Activated naive CD4-positive, alpha-beta T cell treated with Interleukin-2 at 50 U/mL for 16 hours (primary cell): Measurements from ENCODE around the gene TMEM158.

ENCODE experiments used
- DNase-seq: peaks from one replicate; pipeline ENCODE4 v3.0.0-alpha.2; 2020

TMEM158 gene

DNA sequence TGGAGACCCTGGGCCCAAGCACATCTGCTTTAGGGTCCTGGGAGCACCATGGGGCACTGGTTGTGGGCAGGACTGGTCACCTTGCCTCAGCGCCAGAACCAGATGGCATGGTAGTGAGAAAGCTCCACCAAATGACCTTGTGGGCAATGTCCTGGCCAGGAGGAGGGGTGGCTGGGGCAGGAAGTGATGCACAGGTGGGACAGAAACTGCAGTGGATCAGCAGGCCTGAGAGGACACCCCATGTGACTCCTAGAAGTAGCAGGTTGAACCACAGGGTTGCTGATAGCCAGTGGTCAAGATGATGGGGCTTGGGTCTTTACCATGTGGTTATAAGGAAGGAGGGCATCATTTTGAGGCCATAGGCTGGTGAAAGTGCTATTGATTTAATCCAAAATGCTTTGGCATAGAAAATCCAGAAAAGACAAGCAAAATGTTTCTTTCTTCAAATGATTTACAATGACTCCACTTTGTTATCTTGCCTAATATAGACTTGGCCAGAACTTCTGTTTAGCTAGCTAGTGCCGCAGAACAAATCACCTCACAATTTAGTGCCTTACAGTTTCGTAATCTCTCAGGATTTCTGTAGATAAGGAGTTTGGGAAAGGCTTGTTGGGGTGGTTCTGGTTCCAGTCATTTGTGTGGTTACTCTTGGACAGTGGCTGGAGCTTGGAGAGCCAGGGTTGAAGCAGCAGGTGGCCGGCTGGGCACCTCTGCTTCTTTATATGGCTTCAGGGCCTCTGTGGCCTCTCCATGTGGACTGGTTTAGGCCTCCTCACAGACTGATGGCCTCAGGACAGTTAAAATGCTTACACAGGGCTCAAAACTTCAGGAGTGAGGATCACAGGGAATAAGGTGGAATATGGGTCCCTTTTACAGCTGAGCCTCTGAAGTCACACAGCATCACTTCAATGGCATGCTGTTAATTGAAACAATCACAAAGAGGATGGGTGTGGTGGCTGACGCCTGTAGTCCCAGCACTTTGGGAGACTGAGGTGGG lies 27.5 kb downstream of the TMEM158 start:
- no peak for DNase-seq

DNA sequence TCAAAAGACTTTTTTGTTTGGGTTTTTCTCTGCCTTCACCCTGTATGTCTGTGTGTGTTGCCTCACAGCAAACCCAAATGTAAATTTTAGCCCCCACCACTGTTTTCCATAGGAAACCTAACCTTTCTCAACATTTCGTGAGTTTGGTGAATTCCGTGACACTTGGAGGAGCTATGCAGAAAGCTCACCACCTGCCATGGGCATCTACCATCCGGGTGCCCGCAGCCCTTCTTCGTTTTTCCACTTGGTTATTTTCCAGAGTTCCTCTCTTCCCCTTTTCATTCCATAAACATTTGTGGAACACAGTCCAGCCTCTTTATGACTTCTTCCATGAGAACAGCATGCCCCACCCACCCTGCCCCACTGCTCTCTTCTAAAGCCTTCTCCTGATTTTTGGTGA lies 31.3 kb downstream of the TMEM158 start:
- no peak for DNase-seq

DNA sequence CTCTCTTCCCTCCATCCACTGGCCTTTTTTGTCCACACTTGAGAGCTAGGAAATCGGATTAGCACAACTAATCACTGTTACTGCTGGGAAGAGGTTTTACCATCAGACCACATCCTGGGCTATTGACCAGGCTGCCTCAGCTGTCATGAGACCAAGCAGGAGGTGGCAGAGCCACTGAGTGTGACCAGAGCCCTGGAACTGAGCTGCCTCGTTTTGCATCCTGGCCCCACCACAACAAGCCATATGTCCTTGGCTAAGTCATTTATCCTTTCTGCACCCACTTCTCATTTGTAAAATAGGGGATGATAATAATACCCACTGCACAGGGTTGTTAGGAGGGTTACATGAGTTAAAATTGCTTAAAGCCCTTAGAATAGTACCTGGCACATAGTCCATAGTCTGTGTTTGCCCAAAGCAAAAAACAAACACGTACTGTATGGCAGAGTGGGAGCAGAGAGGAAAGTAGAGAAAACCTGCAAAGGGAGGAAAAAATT lies 34.1 kb downstream of the TMEM158 start:
- no peak for DNase-seq

DNA sequence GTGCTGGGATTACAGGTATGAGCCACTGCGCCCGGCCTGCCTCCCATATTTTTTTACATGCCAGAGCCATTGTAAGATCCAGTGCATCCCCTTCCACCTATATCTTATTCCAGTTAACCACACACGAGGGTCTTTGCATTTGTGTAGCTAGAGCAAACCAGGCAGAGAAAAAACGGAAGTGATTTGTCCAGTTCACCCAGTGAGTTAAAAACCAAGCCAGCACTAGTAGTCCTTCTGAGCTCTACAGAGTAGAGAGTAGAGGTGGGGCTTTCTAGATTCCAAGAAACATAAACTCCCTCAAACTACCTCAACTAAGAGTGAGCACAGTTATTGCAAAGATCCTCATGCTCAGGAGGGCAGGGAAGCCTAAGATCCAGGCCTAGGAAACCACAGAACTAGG lies 34.7 kb downstream of the TMEM158 start:
- DNase-seq = no peak

DNA sequence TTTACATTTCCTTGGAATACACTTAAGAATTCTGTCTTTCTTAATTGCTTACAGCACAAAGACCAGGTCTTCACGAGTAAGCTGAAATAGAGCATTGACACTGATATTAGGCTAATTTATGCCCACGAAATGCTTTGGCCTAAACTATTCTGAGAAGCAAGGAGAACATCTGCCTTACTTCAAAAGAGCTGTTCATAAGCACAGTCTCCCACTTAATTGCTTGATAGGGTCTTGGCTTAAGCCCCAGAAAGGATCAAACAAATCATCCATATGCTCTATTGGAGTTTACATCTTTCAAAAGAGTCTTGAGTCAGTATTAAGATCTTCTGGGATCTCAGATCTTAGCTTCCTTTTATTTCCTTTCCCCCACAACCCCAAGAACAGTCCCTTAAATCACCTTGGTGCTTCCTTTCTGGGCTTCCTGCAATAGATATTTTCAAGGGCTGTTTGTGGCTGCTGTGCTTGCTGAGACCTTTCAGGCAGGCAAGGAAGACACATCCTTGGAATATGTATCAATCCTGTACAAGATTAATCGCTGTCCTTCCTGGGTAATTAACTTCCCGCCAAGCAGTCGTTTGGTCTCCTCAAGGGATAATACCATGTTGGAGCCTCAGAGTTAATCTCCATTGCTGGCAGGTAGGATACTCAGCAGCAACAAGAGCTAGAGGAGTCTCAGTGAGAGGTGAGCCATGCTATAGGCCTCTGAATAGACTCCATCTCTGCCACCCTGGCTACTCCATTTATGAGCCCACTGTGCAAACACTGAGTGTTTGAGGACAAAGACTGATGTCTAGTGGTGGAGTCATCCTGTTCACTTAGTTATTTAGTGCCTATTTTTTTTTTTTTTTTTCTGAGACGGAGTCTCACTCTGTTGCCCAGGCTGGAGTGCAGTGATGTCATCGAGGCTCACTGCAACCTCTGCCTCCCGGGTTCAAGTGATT lies 37.1 kb downstream of the TMEM158 start:
- no peak for DNase-seq

DNA sequence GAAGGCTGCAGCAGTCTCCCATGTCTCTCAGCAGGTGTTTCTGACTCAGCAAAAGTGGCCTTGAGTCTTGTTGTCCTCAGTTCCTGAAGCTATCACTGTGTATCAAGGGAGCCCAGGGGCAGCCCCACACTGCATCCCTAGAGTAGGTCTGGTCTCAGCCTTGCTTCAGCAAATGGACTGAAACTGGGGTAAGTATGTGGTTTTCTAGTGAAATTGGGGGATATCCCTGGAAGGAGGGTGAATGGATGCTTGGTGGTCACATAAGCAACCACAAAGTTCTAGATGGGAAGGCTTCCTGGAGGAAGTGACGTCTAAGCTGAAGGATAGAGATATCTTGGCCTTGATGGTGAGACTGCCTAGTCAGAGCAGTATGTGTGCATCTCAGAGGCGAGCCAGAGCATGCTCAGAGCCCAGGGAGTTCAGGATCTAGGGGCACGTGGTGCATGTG lies 38.4 kb downstream of the TMEM158 start:
- no peak for DNase-seq

DNA sequence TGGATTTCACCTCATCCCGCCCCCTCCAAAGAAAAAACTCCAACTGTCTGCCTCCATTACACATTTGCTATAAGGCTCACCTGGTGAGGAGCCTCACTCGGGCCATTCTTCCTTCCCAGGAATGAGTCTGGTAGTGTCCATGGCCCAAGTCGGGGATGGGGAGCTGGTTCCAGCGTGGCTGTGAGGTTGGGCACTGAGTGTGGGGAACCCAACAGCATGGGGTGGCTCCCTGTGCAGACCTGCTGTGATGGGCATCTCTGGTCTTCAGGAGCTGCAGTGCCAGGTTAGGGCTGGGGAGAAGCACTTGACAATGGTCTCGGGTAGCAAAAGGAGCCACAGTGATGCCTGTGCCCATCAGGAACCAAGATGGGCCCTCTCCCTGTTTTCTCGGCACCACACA lies 39.2 kb downstream of the TMEM158 start:
- no peak for DNase-seq

DNA sequence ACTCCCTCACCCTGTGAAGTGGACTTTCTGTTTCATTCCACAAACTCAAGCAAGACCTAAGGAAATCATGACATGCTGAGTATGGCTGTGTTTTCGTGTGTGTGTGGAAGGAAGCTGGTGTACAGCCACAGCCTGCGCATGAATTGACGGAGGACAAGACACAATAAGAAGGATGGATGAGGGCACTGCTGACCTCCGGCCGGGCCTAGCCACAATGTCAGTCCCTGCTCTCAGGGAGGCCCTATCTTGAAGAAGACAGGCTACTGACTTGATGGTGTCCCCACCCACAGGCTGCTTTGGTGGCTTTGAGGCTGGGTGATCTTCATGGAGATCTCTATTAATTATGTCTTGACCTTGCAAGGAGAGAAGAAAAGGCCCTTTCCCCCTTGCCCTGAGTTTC lies 40.6 kb downstream of the TMEM158 start:
- DNase-seq = no peak

DNA sequence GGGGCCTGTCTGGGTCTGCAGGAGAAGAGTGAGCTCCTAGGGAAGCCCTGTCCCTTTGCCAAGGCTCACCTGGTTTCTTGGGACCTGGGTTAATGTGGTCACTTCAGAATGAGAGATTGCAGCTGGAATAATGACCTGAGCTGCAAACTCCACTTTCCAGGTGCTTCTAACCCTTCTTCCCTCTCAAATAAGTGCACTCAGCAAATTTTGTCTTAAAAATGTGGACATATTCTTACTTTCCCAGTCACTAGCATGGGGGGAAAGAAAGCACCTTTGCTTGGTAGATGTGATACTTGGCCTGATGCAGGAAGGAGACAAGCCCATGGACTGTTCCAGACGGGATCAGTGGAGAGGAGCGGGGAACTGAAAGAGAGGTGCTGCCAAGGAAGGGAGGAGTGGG lies 41.0 kb downstream of the TMEM158 start:
- no peak for DNase-seq

DNA sequence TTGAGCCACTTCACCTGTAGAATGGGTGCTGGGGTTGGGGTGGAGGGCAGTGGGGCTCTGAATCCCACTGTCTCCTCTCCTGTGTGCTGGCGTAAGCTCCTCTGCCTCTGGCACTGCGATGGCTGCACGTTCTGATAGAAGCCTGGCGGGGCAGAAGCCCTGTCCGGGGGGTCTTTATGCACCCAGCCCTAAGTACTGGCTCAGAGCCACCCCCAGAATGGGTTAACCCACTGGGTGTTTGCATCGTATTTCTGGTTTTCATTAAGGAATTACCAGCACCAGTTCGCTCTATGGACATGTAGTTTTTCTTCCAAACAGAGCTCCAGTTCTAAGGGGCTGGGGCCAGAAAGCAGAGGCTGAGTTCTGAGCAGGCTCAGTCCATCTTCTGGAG lies 42.2 kb downstream of the TMEM158 start:
- DNase-seq = no peak

DNA sequence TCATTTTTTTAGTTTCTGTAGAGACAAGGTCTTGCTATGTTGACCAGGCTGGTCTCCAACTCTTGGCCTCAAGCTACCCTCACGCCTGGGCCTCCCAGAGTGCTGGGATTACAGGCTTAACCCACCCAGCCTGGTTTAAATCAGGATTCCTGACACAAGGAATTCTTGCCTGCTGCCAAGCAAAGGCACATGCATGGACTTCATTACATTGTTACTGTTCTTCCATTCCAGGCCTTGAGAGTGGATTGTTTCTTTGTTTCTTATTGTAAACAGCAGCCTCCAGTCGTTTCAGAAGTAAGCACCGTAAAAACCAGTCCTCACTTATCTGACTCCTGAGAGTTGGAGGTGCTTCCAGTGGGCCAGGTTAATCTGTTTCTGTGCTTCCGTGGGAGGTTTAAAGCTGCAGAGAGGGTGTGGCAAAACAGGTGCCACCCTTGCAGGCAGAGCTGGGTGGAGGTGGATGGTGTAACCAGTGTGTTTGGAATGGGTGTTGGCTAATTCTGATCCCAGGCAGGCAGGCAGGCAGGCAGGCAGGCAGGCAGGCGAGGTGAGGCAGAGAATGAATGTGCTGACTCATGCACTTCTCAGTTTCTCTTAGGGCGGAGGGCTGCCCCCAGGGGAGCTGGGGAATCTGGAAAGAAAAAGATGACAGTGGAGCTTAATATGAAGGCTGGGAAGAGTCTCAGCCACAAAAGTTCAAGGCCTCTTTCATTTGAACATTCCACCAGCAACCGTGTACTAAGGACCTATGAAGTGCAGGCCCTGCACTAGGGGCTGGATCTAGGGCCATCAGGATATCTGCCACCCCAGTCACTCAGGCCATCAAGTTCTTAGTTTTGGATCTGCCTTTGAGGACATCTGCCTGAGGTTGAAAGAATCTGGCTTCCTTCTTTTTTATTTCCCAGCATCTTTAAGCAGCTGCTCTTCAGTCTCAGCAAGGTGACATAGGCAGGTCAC lies 42.9 kb downstream of the TMEM158 start:
- DNase-seq = no peak

DNA sequence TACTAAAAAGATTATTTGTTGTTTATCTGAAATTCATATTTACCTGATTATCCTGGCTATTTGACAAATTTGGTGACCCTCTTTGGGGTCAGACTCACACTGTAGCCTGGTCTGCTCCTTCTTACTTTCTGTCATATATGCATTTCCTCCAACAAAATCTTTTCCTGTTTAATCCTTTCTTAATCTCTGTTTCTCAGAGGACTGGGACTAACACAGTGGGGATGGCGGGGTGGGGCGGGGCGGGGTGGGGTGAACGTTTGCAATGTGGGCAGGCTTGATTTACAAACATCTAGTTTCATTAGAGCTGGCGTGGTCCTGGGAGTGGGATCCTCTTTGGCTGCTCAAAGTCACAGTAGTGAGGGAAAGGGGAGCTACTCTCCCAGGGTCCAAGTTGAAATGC lies 44.6 kb downstream of the TMEM158 start:
- DNase-seq = no peak

DNA sequence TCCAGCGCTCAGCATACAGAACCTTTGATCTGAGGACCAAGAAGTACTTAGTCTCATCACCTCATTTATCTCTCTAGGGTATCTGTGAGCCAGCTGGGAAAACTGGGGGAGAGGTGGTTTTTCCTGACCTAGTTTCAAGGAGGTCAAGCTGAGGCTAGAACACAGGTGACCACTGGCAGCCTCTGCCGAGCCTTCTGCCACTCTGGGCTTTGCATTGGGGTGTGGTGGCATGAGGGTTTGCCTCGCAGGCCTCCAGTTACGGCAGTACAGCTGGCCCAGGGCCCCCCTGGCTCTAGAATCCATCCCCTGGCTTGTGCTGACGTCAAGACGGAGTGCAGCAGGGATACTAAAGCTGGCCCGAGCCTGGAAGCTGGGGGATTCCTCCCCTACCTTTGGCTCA lies 45.2 kb downstream of the TMEM158 start:
- no peak for DNase-seq

DNA sequence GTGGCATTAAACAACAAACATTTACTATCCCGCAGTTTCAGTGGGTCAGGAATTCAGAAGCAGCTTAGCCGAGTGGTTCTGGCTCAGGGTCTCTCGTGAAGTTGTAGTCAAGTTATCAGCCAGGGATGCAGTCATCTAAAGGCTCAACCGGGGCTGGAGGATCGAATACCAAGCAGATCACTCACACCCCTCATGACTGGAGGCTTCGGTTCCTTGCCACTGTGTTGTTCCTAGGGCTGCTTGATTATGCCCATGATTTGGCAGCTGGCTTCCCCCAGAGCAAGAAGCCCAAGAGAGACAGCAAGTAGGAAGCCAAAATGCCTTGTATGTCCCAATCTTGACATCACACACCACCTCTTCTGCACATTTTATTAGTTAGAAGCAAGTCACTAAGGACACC lies 46.0 kb downstream of the TMEM158 start:
- DNase-seq = no peak

DNA sequence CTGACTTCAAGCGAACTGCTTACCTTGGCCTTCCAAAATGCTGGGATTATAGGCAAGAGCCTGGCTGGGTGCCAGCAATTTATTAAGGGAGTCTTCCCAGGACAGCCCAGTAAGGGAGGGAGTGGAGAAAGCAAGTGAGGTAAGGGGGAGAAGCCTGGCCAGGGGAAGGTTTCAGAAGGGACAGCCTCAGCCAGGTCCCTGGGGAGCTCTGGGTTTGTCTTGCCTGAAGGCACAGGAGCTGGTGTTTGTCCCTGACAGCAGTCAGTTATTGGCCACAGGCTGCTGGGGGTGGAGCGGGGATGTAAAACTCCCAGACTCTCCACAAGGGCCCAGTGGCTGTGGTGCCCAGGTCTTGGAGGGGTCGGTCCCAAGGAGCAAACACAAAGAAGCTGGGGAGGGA lies 46.9 kb downstream of the TMEM158 start:
- no peak for DNase-seq

DNA sequence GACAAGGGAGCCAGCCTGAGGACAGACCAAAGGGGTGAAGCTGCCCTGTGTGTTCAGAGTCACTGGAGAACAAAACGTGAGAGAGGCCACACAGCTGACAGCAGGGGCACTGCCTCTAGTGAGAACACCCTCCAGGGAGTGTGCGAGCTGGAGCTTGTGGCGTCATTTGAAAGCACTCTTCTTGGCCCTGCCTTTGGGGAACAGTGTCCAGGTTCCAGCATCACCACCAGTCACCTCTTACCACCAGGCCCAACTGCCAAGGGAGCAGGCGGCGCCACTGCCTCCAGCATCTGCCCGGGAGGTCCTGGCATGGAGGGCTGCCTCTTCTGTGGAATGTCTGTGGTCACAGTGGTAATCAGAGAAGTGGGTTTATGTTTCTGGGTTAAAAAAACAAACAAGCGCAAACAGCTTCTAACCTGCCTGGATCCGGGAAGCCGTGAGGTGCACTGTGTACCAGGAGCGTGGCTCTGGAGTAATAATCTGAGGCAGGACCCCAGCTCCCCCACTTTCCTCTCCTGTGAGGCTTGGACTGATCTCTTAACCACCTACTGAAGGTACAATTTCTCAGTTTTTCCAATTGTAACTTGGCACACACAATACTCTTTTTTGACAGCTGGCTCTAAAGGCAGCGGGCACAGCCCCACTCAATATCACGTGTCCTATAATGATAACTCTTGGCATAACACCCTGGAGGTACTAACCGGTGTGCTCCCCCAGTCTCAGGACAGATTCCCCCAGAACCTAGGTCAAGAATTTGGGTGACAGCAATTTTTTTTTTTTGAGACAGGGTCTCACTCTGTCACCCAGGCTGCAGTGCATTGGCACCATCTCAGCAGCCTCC lies 47.7 kb downstream of the TMEM158 start:
- no peak for DNase-seq

DNA sequence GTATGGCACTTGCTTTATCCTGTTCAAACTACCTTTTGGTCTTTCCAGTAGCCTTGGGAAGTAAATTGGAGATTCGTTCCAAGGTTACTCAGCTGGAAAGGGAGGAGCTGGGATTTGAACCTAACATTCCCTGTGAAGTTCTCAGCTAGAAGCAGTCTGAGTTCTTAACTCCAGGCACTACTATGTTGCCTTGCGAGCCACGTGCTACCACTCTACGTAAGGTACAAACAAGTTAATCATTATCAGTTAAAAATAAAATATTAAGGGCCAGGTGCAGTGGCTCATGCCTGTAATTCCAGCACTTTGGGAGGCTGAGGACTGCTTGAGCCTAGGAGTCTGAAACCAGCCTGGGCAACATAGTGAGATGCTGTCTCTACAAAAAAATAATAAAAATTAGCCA lies 49.2 kb downstream of the TMEM158 start:
- DNase-seq = no peak
